HG03135 (cell line): Measurements from ENCODE around the gene POLR2I.

Experiments used
- ATAC-seq: cut with Tn5 transposase; IDR thresholded peaks from one replicate; pipeline ENCODE4 v1.9.1; 2021; ENCODE audit warnings: mild to moderate bottlenecking, moderate library complexity; ENCODE audit not compliant: unreplicated experiment

POLR2I gene

GRCh38 chr19:36064826-36065225 is 49.8 kb downstream of the POLR2I start:
- ATAC-seq = no peak
